H1 (cell line): Measurements from ENCODE around the gene DAGLA. TPM values are rescaled to one million over a fixed set of nuclear protein-coding genes. Genes with fewer than 3 reads are reported as not detected.

Experiments
- CHD7 ChIP-seq: fragments of 300-600 bp; sonication (generic); IDR thresholded peaks from 2 replicates; pipeline ENCODE4 v1.7.1; 2012; ENCODE audit warnings: low read length, moderate library complexity, mild to moderate bottlenecking, inconsistent platforms; ENCODE audit not compliant: insufficient replicate concordance
- FOSL1 ChIP-seq: IDR thresholded peaks from 2 replicates; pipeline ENCODE4 v1.6.1; 2011; ENCODE audit warnings: mild to moderate bottlenecking, low read depth, low read length, moderate library complexity; ENCODE audit not compliant: insufficient read depth
- SP1 ChIP-seq: IDR thresholded peaks from 2 replicates; pipeline ENCODE4 v1.6.1; 2011; ENCODE audit warnings: low read depth, low read length
- polyA plus RNA-seq, 7 experiments: library from polyadenylated mRNA; depleted of rRNA in 3 of 7; stranded (reverse) in 5 of 7; unstranded in 2 of 7; fragments of >200 nt in 5 of 7; fragments of 200-250 nt in 2 of 7; gene quantifications; 1 replicate in 5 of 7; 2 replicates in 1 of 7; 4 replicates in 1 of 7; pipeline versions ENCODE4 v1.2.1 to v1.2.3, GENCODE V29; 2011 to 2013; ENCODE audit warnings: missing spikeins in 2 of 7, mixed read lengths in 2 of 7
- total RNA-seq: library from RNA; stranded (reverse); fragmentation: NEBNext Ultra II Directional; extraction: Animal tissue kit (Norgen Biotek cat#: 25700); gene quantifications from 2 replicates; pipeline ENCODE4 v1.2.1, GENCODE V29; 2021

The DAGLA gene
- total and polyA plus RNA-seq, 2 of the 8 experiments (the other 6 are each of a cell fraction or from before 2014, with no cell fraction given), result 3.6 to 6.6 TPM

- TF ChIP-seq CHD7 (no peak), FOSL1 (no peak), SP1 (no peak)
Observed at GRCh38 chr11:61783717-61784505, 103.7 kb downstream of the DAGLA start (continued).
